NCI-H146 treated with DMSO at 0.1 percent for 48 hours (cell line): ENCODE results near the gene PRC1.
"Not testable (repeated sequence)": the region's sequence is repeated elsewhere in the genome, so short reads cannot be mapped to it uniquely, and the experiment has no call there.

ENCODE experiments used
- DNase-seq: peaks from one replicate; lab custom pipeline; 2025; ENCODE audit not compliant: unreplicated experiment; lab: John Stamatoyannopoulos, UW

Gene PRC1

DNA sequence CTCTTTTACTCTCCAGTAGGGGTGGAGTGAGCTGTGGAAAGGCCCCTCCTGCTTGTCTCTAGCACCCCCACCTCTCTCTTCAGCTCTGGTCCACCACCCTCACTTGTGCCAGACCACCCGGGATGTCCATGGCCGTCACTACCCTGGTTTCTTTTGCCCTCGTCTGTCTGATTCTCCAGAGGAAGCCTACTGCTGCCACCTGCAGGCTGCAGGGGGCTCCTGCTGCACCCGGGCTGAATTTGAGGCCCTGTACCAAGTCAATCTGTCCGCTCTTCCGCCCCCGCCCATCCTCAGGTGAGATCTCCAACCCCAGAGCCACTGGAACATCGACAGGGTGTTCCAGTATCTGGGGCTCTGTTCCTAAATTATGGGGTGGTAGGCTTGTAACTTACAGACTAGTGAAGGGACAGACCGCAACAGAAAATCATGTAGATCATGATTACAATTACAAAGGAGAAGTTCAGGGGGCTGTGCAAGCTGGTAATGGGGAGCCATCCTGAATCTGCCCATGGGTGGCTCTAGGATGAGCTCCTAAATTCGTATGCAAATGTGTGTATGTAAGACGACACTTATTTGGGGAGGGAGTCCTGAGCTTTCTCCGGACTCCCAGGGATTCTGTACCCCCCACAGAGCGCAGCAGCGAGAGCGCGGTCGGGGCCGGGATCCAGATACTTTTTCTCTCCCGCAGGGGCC, 59.9 kb downstream of the PRC1 start:
- peak; percentile 75 for DNase-seq

DNA sequence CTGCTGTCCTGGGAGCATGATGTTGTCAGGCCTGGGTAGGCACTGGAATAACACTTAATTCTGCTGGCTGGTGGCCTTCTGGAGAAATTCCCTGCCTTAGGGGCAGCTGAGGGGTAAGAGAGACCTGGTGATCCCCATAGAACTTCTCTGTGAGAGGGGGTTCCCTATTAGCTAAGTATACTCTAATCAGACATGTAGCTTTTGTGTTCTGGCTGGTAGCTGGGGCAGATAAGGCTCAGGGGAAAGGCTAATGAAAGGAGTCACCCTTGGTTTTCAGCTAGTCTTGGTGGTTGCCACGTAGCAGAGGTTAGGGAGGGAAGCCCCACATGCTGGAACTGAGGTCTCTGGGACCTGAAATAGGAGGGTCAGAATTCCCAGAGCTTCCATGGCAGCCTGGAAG, 61.0 kb downstream of the PRC1 start:
- no peak for DNase-seq

DNA sequence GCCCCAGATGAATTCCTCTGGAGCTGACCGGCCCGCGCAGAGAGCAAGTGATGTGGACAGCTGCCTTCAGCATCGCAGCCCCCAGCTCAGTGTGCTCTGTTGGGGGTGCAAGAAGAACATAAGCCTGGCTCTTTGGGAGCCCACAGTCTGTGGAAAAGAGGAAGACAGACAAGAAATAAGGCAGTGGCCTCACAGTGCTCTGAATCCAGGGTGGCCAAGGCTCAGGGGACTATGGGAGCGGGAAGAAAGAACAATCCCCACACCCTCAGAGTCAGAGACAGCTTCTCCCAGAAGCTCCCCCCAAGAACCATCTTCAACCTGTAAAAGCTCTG, 61.7 kb downstream of the PRC1 start:
- no peak for DNase-seq

DNA sequence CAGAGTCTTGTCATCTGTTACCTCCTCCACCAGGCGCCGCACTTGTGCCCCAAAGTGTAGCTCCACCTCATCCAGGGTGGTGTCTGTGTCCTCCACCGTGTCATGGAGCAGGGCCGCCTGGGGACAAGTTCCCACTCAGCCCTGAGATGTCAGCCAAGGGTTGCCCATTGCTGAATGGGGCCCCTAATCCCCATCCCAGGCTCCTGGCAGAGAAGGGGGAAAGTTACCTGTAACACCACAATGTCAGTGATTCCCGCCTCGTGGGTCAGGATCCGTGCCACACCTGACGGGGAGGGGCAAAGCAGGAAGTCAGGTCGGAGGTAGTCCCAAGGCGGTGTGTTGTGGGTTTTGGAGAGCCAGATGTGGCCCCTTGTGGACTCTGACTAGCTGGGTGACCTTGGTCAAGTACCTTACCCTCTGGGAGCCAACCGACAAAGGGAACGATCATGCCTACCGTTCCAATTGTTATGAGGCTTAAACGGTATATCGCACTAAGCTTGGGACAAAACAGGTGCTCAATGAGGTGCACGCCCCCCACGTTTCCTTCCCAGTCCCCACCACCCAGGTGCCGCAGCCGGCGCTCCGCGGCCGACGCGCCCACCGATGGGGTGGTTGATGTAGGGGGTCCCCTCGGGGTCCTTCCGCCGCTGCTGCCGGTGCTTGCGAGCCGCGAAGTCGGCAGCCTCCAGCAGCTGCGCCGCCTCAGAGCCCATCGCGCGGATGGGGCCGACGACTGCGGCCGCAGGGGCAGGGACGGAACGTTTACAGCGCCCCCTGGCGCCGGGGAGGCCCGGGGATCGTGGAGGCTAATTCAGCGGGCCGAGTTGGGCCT, 62.3 kb downstream of the PRC1 start, which contains the start of gene HDDC3:
TSS of gene HDDC3 (minus strand) at position 722 of the 832 bp plus-strand sequence. CDS start at position 713, 9 bp downstream.
- peak; percentile 52 for DNase-seq

DNA sequence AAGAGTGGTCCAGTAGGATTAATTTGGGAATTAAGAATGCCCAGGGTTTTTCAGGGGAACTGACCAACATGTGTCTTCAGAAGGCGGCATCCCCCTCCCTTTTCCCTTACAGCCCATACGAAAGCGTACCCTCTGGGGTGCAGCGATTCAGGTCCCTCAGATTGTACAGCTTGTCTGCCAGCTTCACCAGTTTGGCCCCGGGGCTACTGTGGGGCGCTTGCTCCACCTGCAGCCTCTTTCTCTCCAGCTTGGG, 62.8 kb downstream of the PRC1 start:
- DNase-seq = no peak

DNA sequence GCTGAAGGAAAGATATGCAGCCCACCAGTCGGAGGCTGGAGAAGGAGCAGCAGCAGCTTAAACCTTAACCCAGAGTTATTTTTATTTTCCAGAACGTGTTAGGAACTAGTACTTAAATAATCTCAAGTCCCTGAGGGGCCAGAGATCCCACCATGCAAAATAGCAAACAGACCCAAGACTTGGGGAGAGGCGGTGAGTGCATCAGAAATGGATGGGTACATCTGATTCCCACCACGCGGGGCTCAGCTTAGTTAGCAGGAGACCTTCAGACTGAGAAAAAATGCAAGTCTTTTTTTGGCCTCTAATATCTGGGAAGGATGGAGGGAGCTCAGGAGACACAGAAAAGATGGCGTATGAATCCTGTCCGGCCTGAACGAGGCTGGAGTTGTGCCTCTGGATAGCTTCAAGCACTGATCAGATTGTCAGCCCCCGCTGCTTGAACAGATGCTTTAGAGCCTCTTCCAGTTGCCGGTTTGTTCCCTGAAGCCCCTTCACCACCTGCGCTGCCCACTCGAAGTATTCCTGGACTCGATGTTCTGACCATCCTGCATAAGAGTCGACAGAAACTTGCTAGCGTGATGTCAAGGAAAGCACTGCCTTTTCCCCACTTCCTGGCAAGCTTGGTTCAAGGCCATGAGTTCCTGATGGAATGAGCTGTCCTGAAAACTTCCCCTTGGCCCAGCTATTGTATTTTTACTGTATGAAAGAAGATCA, 63.3 kb downstream of the PRC1 start:
- no peak for DNase-seq

DNA sequence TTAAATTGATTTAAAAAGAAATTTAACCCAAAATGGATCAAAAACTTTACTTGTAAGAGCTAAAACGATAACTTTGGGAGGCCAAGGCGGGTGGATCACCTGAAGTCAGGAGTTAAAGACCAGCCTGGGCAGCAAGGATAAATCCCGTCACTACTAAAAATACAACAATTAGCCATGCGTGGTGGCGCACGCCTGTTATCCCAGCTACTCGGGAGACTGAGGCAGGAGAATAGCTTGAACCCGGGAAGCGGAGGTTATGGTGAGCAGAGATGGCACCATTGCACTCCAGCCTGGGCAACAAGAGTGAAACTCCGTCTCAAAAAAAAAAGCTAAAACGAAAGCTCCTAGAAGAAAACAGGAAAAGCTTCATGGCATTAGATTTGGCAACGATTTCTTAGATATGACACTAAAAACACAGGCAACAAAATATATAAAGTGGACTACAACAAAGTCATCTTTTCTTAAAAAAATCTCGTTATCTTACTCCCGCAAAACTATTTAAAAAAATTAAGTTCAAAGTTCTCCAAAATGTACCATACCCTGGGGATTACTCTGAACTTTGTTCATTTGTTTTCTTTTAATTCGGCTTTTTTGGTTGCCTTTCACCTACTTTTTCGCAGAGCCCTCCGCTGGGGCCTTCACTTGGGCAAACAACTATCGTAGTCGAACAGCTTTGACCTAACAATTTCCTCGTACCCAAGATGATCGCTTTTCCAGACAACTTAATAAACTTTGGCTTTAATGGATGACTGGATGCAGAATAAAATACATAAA, 64.9 kb downstream of the PRC1 start:
- DNase-seq = no peak

DNA sequence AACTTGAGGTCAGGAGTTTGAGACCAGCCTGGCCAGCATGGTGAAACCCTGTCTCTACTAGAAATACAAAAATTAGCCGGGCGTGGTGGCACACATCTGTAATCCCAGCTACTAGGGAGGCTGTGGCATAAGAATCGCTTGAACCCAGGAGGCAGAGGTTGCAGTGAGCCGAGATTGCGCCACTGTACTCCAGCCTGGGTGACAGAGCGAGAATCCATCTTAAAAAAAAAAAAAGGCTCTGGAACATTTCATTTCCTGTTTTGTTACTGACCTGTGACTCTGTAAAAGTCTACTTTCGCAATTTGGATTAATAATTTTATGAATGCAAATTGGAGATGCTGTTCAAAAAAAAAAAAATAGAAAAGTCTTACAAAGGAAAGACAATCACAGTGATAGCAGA, 66.2 kb downstream of the PRC1 start:
- not testable (repeated sequence) for DNase-seq

DNA sequence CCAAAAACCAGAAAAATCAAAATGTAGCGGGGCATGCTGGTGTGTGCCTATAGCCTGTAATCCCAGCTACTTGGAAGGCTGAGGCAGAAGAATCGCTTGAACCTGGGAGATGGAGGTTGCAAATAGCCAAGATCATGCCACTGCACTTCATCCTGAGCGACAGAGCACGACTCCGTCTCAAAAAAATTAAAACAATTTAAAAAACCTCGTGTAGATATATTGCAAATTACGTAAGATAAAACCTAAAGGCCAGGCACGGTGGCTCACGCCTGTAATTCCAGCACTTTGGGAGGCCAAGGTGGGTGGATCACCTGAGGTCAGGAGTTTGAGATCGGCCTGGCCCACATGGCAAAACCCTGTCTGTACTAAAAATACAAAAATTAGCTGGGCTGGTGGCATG, 67.6 kb downstream of the PRC1 start:
- DNase-seq = not testable (repeated sequence)

DNA sequence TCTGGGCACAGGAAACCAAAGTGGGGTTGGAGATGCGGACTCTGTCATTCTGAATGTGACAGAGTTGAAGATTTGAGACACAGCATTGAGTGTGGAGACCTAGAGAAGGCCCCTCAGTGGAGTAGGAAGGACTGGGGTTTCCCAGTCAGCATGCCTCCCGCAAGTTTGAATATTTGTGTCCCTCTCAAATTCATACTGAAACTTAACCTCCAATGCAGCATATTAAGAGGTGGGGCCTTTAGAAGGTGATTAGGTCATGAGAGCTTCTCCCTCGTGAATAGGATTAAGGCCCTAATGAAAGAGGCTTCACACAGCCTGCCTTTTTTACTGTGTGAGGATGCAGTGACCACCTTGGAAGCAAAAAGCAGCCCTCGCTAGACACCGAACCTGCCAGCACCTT, 70.0 kb downstream of the PRC1 start:
- no peak for DNase-seq

DNA sequence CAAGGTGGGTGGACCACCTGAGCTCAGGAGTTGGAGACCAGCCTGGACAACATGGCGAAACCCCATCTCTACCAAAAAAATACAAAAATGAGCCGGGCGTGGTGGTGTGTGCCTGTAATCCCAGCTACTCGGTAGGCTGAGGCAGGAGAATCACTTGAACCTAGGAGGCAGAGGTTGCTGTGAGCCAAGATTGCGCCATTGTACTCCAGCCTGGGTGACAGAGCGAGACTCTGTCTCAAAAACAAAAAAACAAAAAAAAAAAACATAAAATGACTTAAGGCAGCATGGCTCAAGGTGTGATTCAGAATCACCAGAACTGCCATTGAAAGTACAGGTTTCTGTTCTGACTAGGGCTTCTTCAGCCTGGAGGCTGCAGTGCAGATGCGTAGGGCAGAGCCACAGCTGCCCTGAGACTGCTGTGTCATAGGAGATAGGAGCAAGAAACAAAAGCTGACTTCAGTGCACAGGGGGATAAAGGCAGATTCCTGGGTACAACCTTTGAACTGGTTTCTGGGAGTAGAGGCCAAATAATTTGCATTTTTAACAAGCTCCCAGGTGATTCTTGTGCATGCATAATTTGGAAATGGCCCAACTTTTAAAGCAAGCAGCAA, 71.5 kb downstream of the PRC1 start:
- not testable (repeated sequence) for DNase-seq

DNA sequence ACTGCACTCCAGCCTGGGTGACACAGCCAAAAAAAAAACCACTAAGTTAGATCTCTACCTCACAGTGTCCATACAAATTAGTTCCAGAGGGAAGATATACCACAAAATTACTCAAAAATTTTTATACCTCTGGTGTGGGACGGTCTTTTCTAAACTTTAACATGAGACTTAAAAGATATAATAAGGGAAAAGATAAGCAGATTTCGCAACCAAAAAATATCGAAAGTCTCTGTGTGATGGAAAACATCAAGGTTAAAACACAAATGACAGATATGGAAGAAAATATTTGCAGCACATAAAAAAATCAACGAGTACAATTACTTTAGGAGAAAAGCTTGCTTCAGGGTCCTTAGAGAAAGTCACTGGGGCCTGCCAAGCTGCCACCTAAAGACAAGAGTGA, 72.4 kb downstream of the PRC1 start:
- no peak for DNase-seq

DNA sequence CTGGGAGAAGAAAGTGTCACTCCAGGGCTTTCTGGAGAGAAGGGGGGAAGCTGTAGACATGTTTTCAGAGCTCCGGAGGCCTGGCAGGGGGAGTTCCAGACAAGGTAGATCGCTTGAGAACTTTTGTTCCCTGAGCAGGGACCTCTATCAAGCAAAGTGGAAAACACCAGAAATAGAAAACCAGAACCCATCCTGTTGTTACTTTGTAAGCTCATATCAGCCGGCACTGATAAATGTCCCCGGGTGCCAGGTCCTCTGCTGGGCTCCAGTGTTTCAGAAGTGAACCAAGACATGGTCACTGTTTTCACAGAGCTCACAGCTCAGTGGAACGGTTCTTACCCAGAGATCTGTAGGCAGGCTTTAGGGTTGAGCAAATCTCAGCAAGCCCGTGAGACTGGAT, 75.5 kb downstream of the PRC1 start:
- no peak for DNase-seq

DNA sequence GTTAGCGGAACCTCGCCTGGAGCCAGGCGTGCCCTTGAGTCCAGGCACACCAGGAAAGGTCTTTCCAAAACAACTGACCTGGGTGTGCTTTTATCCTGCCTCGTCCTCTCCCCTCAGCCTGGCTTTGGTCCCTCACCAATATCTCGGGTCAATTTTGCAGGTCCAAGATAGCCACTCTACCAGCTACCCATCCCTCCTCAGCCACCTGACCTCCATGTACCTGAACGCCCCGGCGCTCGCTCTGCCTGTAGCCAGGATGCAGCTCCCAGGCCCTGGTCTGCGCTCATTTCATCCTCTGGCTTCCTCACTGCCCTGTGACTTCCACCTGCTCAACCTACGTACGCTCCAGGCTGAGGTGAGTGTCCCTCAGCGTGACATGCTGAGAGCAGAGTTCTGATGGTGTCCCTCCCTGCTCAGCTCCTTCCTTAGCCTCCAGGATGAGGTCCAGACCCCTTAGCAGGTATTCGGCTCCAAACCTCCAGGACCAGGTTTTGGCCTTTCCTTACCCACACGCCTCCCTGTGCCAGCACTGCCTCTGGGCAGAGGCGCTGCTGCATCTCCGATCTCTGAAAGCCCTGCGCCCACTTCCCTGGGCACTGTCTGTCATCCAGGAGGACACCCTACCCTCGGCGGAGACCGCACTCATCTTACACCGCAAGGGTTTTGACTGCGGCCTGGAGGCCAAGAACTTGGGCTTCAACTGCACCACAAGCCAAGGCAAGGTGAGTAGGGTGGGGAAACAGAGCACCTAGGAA, 76.1 kb downstream of the PRC1 start:
- DNase-seq = no peak

DNA sequence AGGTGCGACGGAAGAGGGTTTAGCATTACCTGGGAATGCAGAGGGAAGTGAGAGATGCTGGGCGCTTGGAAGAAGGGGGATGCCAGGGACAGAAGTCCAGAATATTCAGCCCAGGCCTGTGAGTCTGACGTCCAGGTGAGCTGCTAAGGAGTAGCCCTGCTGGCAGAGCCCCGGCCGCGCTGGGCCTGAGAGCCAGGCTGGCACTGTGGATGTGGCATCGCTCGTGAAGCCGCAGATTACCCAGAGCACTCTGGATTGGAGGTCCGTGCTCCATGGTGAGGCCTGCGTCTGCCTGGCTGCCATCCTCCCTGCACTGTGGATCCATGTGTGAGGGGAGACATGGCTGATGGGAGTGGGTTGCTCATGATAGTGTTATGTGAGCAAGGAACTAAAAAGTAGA, 76.8 kb downstream of the PRC1 start:
- DNase-seq = no peak

DNA sequence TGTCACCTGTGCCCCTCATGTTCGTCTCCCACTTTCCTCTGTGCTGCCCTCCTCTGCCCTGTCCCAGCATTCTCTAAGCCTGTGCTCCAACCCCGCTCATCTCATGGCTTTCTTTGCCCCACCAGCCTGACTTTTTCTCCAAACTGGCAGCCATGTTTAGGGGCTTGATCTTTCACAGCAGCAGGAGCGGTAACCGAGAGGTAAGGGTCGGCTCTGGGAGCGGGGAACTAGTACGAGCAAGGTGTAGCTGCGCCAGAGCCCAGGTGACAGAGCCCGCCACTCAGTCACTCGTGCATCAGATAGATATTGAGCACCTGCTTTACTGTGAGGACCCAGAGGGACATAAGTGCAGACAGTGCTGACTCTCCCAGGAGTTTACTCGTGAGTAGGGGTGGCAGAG, 77.9 kb downstream of the PRC1 start:
- DNase-seq = no peak
